GM21390 (cell line): ENCODE measurements around the gene ACOXL.

ENCODE experiments used
- ATAC-seq: cut with Tn5 transposase; IDR thresholded peaks from one replicate; pipeline ENCODE4 v1.9.1; 2021; ENCODE audit not compliant: unreplicated experiment

The ACOXL gene

DNA sequence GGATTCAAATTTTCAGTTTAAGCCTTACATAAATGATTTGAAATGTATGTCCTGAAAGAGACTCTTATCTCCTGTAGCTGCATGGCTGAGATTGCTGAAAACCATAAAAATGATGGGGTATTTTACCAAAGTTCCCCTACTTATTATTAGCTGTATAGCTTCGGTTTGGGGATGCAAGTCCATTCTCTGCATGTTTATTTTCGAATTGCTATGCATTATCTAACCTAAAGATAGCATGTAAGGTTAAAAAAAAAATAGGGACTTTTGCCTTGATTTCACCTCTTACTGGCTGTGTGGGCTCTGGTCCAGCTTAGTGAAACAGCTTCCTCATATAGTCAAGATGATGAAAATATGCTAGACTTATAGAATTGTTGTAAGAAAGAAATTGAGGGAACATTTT is 14.0 kb upstream of the ACOXL start:
- no peak for ATAC-seq

DNA sequence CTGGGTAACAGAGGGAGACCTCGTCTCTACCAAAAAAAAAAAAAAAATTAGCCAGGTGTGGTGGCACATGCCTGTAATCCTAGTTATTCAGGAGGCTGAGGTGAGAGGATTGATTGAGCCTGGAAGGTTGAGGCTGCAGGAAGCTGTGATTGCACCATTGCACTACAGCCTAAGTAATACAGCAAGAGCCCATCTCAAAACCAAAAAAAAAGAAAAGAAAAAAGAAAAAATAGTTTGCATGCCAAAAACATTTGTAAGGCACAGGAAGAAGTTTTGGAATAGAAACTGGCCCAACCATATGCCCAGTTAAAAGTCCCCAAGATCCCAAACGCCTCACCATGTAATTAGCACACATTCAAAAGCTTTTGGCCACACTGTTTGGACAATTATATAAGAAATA is 13.4 kb upstream of the ACOXL start:
- no peak for ATAC-seq

GRCh38 chr2:110720547-110720946 is 11.8 kb upstream of the ACOXL start:
- ATAC-seq = no peak

DNA sequence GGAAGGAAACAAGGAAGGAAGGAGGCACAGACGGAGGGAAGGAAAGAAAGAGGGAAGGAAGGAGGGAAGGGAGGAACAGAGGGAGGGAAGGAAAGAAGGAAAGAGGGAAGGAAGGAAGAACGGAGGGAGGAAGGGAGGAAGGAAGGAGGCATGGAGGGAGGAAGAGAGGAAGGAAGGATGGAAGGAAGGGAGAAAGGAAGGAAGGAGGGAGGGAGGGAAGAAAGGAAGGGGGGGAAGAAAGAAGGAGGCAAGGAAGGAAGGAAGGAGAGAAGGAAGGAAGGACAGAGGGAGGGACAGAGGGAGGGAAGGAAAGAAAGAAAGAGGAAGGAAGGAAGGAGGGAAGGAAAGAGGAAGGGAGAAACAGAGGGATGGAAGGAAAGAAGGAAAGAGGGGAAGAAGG is 7.6 kb upstream of the ACOXL start:
- ATAC-seq = no peak

- ATAC-seq = no peak
Measured at GRCh38 chr2:110725370-110725769, 7.0 kb upstream of the ACOXL start.

- no peak for ATAC-seq
Measured at GRCh38 chr2:110725859-110726258, 6.5 kb upstream of the ACOXL start.

- no peak for ATAC-seq
Measured at GRCh38 chr2:110726285-110726684, 6.1 kb upstream of the ACOXL start.

DNA sequence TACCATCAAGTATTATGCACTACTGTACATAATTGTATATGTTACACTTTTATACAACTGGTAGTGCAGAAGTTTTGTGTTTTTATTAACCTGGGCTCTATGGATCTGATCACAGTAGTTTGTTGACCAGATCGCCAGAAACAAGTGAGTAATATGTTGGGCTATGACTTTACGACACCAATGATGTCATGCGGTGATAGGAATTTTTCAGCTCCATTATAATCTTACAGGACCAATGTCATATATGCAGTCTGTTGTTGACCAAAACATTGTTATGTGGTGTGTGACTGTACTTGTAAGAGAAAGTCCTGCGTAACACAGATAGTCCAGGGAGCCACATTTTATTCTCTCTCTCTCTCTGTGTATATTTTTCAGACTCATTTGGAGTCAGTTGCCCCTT is 4.5 kb upstream of the ACOXL start:
- no peak for ATAC-seq

GRCh38 chr2:110729106-110729505 is 3.3 kb upstream of the ACOXL start:
- ATAC-seq = no peak

- no peak for ATAC-seq
Measured at GRCh38 chr2:110731064-110731463, 1.3 kb upstream of the ACOXL start.

- no peak for ATAC-seq
Measured at GRCh38 chr2:110735366-110735765, 3.0 kb downstream of the ACOXL start.

DNA sequence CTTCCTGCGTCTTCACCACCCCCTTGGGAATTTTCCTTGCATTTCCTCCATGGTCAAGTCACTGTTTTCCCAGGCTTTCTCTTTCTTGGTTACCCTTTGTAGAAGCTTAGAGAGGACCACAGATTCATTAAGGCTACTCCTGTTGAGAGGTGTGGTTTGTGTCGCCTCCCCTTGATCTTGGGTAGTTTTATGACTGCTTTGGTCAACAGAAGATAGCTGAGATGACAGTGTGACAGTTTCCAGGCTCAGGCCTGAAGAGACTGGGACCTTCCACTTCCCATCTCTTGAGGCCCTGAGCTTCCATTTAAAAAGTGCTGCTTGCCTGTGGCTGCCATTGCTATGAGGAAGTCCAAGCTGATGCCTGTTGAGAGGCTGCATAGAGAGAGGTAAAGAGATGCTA is 5.4 kb downstream of the ACOXL start:
- no peak for ATAC-seq

DNA sequence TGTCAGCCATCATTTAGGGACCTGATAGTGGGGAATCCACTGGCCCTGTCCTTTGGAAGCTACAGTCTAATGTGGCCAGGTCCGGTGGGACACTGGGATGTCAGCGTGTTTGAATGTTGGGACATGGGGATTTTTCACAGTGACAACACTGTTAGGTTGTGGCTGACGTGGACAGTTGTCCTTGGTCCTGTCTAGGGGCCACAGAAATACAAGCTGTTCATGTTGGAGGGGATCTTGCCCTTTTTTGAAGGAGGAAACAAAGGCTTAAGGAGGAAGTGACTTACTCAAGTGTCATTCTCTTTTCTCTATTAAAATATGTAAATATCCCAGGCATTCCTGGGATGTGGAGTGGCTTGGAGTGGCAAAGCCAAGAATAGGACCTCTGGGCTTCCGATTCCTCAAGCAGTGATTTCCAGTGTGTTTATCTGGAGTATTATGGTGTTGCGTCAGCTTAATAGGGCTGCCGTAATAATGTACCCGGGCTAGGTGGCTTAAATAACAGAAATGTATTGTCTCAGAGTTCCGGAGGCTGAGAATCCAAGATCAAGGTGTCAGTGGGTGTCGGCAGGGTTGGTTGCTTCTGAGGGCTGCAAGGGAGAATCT is 8.5 kb downstream of the ACOXL start:
- ATAC-seq = no peak

DNA sequence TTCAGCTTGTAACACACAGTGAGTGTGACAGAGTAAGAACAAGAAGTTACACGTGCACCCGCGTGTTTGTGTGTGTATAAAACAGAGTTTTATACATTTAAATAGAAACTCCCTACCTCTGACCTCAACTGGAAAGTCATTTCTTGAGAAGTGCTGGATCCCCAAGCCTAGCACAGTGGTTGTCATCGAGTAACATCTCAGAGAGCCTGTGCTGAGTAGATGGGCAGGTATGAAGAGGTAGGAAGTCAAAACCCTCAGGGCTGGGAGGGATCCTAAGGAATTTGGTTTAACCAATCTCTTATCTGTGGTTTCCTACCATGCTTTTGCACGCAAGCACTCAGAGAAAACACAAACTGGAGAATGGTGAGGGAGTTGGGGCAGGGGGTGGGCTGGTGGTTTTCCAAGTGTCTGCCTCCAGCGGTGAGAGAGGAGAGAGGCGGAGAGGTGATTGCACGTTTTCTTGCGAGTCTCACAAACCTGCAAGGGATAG is 9.2 kb downstream of the ACOXL start:
- no peak for ATAC-seq

DNA sequence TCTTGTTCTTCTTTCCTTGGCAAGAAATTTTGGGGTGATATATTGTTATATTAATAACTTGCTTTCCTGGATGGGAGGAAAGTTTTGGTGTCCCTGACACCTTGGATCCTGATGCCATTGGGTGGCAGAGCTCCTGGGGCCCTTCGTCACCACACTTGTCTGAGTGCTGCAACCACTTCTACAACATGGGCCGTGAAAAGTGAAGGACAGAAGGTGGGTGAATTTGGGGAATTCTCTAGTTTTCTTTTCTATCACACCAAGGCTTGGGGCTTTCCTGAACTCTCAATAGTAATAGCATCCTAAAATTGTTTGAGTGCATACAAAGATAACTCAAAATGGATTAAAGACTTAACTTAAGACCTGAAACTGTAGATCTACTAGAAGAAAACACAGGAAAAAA is 10.0 kb downstream of the ACOXL start:
- ATAC-seq = no peak

DNA sequence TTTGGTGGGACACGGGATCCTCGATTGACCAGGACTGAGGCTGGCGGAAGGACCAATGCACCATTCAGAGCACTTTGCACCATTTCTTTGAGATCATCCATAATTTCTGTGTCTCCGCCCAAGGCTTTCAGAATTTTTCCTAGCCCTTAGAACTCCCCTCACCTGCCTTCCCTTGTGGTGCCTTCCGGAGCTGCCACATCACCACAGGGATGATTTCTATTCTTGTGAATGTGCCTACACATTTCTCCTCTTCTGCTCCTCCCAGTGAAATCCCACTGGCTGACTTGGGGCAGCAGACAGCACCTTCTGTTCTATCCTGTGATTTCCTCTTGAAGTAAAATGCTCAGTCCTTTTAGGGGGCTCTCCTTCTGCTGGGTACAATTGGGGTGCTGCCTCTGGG is 11.2 kb downstream of the ACOXL start:
- ATAC-seq = no peak

DNA sequence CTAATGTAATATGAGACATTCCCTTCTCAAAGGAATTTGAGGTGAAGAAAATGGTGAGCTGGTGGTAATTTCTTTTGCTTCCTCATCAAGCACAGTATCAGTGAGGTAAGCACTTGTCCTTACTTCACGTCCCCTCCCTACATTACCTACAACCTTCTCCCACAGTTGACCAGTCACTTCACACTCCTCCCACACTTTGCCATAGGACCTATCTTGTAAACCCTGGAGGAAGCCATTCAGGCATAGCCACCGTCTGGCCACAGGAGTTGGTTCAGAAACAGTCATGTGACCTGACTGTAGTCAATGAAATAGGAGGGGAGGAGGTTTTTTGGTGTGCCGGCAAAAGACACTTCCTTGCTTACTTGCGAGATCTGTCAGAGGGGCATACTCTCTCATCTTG is 12.1 kb downstream of the ACOXL start:
- ATAC-seq = no peak

- no peak for ATAC-seq
Measured at GRCh38 chr2:110745048-110745447, 12.7 kb downstream of the ACOXL start.

DNA sequence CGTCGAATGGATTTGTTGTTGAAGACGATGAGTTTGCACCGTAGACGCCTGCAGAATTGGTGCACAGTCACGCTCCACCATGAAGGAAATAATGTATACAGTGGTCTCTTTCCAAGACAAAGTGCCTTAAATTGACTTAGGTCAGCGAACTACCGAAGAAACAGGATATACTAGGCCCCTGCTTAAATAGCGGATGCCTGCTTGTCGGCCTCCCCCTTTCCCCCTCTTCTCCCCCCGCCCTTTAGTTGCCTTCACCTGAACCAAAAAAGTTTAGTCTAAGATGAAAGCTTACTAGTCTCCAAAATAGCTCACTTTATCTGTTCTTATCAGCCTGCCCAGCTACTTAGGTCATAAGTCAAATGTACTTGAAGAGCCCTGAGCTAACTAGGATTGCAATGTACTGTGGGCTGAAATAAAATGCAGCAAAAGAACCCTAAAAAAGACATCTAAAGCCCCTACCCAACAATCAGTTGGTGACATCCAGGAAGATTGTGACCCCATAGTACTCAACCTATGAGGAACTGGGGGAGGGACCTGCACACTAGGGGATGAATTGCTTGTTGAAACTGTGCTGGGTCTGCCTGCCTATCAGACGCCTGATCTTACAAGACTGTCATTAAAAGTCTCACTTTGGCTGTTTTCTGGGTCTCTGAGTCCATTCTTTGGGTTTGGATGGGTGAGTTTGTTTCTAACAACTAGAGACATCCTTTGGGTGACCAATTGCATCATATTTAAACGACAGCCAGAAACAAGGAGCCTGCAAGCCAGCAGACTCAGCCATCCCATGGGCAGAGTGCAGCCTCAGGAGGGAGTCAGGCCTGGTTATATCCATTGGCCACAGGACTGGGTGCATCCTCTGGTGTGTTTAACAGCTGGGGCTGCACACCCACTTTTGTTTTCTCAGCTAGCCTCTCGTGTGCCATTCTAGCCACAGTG is 14.5 kb downstream of the ACOXL start:
- no peak for ATAC-seq

GRCh38 chr2:110747522-110748488 is 15.4 kb downstream of the ACOXL start:
- no peak for ATAC-seq

DNA sequence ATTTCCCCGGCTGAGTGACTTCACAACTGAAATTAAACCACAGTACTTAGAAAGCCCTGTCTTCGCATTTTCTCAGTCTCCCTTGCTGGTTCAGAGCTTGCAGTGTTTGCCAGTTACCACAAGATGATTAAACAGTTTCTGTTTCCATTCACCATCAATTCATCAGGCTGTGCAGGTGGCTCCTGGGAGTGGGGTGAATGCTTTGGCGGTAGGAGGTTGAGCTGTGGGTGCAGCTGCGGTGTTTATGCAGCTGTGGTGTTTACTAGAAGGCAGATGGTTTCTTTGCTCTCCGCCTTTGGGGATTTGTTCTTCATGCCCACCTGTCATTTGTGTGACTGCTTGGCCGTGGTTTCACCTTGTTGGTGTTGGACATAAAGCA is 16.1 kb downstream of the ACOXL start:
- peak; percentile 95 for ATAC-seq
